Measurements from ENCODE around the gene ZNF783.

ZNF783 gene

DNA sequence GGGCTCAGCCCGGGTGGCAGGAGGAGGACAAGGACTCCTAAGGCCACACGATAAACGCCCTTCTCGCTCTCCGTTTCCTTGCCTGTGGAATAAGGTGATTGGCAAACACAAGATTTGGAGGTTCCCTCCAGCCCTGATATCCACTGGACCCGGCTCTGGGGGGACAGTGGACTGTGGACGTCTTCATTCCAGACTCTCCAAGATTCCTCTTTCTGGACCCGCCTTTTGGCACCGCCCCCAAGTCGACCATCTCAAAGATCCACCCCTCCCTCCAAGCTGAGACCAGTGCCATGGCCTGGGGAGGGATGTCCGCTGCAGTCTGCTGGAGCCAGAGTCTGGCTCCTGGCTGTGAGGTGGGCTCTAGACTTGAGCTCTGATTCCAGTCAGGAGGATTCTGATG is 23.6 kb downstream of the ZNF783 start:
- no peak for DNase-seq (ENCODE audit: extremely low read depth, low read depth)
- TF ChIP-seq, protein P1, sequence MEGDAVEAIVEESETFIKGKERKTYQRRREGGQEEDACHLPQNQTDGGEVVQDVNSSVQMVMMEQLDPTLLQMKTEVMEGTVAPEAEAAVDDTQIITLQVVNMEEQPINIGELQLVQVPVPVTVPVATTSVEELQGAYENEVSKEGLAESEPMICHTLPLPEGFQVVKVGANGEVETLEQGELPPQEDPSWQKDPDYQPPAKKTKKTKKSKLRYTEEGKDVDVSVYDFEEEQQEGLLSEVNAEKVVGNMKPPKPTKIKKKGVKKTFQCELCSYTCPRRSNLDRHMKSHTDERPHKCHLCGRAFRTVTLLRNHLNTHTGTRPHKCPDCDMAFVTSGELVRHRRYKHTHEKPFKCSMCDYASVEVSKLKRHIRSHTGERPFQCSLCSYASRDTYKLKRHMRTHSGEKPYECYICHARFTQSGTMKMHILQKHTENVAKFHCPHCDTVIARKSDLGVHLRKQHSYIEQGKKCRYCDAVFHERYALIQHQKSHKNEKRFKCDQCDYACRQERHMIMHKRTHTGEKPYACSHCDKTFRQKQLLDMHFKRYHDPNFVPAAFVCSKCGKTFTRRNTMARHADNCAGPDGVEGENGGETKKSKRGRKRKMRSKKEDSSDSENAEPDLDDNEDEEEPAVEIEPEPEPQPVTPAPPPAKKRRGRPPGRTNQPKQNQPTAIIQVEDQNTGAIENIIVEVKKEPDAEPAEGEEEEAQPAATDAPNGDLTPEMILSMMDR (IDR thresholded peaks at IDR 0.05; ENCODE audit: low read depth, low read length, missing control alignments), result no peak
- H3K4me3 ChIP-seq (replicated peaks; ENCODE audit: low read depth, low read length), result peak overlapping the region; percentile 50

DNA sequence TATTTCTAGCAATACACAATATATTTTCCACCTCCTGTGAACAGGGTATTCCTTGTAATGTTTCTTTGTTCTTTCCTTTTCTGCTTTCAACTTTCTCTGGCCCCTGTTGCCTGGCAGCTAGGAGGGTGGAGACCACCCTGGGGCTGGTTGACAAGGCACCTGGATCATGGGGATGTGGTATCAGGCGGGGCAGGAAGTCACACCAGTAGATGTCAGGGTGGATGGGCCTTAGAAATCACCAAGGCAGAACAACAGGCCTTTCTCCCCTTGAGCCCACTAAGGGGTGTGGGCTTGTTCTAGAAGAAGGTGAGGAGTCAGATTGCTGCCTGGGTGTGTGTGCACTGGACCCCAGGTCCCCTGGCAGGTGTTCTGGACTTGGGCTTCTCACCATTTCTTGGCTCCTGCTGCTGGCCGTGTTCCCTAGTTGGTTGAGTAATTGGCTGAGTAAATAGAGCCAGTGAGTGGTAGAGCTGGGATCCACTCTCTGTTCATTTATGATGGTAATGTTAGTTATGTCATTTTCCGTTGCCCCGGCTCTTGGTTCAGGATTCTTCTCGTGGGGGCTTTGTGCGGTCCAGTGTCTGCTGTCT is 24.9 kb downstream of the ZNF783 start:
- TF ChIP-seq, protein P1 (IDR thresholded peaks at IDR 0.05; ENCODE audit: low read depth, low read length, missing control alignments), result no peak
- H3K4me3 ChIP-seq (replicated peaks; ENCODE audit: low read depth, low read length), result no peak overlapping the region
- no peak for DNase-seq (ENCODE audit: extremely low read depth, low read depth)

DNA sequence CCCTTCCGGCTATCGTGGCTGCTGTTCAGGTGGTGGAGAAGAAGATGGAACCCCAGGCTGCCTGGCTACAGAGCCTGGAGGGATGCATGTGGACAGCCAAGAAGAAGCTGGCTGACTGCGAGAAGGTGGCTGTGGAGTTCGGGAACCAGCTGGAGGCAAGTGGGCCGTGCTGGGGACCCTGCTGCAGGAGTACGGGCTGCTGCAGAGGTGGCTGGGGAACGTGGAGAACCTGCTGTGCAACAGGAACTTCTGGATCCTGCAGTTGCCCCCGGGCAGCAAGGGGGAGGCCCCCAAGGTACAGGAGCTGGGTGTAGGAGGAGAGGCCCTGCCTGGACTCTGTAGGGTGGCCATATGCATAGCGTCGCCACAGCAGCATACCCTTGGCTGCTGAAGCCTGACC is 25.6 kb downstream of the ZNF783 start:
- H3K4me3 ChIP-seq (replicated peaks; ENCODE audit: low read depth, low read length), result no peak overlapping the region
- no peak for DNase-seq (ENCODE audit: extremely low read depth, low read depth)
- TF ChIP-seq, protein P1 (IDR thresholded peaks at IDR 0.05; ENCODE audit: low read depth, low read length, missing control alignments), result no peak

DNA sequence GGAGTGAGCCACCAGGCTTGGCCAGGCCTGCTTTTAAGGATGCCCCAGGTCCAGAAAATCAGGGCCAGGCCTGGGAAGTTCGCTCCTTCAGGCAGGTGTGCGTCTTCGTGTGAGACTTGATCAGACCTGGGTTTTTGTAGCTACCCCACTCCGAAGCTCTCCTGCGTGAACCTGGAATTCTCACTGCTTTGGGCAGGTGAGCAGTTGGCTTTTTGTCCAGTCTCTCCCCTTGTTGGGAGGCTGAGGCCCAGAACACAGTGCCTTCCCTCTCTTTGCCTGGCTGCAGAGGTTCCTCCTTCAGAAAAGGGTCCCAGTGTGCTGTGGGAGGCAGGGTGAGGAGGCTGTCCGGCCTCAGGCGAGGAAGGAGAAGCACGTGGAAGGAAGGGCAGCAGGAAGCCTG is 27.3 kb downstream of the ZNF783 start:
- no peak for DNase-seq (ENCODE audit: extremely low read depth, low read depth)
- TF ChIP-seq, protein P1 (IDR thresholded peaks at IDR 0.05; ENCODE audit: low read depth, low read length, missing control alignments), result no peak
- no peak overlapping the region for H3K4me3 ChIP-seq (replicated peaks; ENCODE audit: low read depth, low read length)

DNA sequence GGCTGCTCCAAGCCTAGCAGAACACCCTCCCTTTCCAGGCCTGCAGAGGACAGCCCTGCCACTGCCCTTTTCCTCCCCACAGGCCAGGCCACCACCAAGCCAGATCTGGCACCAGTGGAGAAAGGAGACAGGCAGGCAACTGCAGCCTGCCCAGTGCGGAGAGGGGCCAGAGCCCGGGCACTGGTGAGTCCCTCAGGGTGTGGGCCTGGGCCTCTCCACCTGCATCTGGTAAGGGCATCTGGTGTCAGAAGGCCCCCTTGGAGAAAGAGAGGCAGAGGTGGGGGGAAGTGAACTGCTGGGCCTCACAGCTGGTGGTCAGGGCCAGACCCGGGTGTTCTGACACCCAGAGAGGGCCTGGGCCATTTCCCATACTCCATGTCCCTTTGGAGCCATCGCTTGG is 27.9 kb downstream of the ZNF783 start:
- DNase-seq (ENCODE audit: extremely low read depth, low read depth), result no peak
- no peak overlapping the region for H3K4me3 ChIP-seq (replicated peaks; ENCODE audit: low read depth, low read length)
- TF ChIP-seq, protein P1 (IDR thresholded peaks at IDR 0.05; ENCODE audit: low read depth, low read length, missing control alignments), result no peak

DNA sequence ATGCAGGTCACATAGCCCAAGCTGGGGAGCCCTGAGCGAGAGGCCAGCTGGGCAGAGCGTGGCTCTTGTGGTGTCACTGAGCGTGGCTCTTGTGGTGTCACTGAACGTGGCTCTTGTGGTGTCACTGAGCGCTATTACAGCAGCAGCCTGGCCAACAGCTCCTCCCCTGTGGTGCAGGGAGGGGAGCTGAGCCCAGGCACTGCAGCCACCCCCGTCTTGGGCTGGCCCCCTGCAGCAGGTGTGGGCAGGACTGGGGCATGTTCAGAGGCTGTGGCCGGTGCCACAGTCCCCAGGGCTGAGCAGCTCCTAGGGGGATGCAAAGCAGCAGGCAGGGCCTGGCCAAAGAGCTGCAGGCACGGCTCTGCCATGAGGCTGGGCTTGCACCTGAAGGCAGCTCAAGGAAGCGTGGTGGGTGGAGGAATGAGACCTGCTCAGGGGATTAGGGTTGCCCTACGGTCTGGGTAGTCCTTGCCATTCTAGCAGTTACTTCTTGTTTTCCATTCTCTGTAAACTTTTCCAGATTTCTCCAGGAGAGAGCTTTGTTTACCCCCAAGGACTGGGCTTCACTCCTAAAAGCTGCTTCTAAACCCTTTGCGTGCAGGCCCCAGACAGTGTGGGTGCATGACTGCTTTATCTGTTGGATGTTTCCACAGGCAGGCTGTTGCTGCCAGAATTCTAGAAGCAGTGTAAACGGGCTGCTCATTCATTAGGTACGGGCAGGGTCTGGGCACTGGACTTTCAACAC is 29.2 kb downstream of the ZNF783 start:
- no peak for DNase-seq (ENCODE audit: extremely low read depth, low read depth)

More for the DNA sequence above, 29.2 kb downstream of the ZNF783 start:
- H3K4me3 ChIP-seq (replicated peaks; ENCODE audit: low read depth, low read length), result no peak overlapping the region
- TF ChIP-seq, protein P1 (IDR thresholded peaks at IDR 0.05; ENCODE audit: low read depth, low read length, missing control alignments), result no peak
